CD14-positive monocyte (primary cell): ENCODE results near the gene EBF3. TPM values are rescaled to one million over a fixed set of nuclear protein-coding genes. Genes with fewer than 3 reads are reported as not detected.

ENCODE experiments used
- DNase-seq, 3 donors: peaks; one replicate each; pipeline ENCODE4 v3.0.0-alpha.2; 2011 to 2022
- H2AFZ ChIP-seq: 2 replicates; pipeline ENCODE4 v1.6.0; 2012; ENCODE audit warnings: mild to moderate bottlenecking, low read depth, low read length, inconsistent platforms; ENCODE audit not compliant: insufficient read depth, poor library complexity, severe bottlenecking
- H3K27ac ChIP-seq, 2 donors: 1 replicate in 1 of 2; 2 replicates in 1 of 2; pipeline ENCODE4 v1.5.1; 2012 to 2013; ENCODE audit warnings: low read length in 2 of 2, control low read depth in 1 of 2, inconsistent platforms in 1 of 2, low read depth in 1 of 2, mild to moderate bottlenecking in 1 of 2
- H3K27me3 ChIP-seq, 2 donors: one replicate each; pipeline versions ENCODE4 v1.6.0 to v1.6.1; 2011 to 2013; ENCODE audit warnings: low read length in 2 of 2; ENCODE audit not compliant: control insufficient read depth in 2 of 2, insufficient read depth in 2 of 2
- H3K36me3 ChIP-seq, 2 donors: replicated peaks in 1 of 2; 1 replicate in 1 of 2; 2 replicates in 1 of 2; pipeline versions ENCODE4 v1.5.1 to v1.6.1; 2012 to 2013; ENCODE audit warnings: low read length in 2 of 2, control low read depth in 1 of 2, inconsistent platforms in 1 of 2, mild to moderate bottlenecking in 1 of 2; ENCODE audit not compliant: insufficient read depth in 2 of 2, control insufficient read depth in 1 of 2
- H3K4me1 ChIP-seq, 2 donors: 1 replicate in 1 of 2; 2 replicates in 1 of 2; pipeline versions ENCODE4 v1.5.1 to v1.6.1; 2012 to 2013; ENCODE audit warnings: low read length in 2 of 2, control low read depth in 1 of 2, inconsistent platforms in 1 of 2, mild to moderate bottlenecking in 1 of 2, moderate library complexity in 1 of 2; ENCODE audit not compliant: insufficient read depth in 2 of 2, control insufficient read depth in 1 of 2
- H3K4me2 ChIP-seq: replicated peaks from 2 replicates; pipeline ENCODE3; 2012; ENCODE audit warnings: low read length, moderate library complexity, mild to moderate bottlenecking; ENCODE audit not compliant: poor library complexity, severe bottlenecking; ENCODE audit errors: extremely low read depth
- H3K4me3 ChIP-seq, 3 experiments: fragments of 200-600 bp in 1 of 3; sonication (generic) in 1 of 3; replicated peaks in 1 of 3; 1 replicate in 2 of 3; 2 replicates in 1 of 3; pipeline ENCODE4 v1.5.1; 2011 to 2013; ENCODE audit warnings: low read length in 3 of 3, mild to moderate bottlenecking in 3 of 3, control low read depth in 2 of 3, low read depth in 2 of 3, inconsistent platforms in 1 of 3, moderate library complexity in 1 of 3
- H3K79me2 ChIP-seq: 2 replicates; pipeline ENCODE4 v1.6.0; 2012; ENCODE audit warnings: mild to moderate bottlenecking, control low read depth, inconsistent platforms, low read length, moderate library complexity; ENCODE audit not compliant: insufficient read depth
- H3K9ac ChIP-seq: 2 replicates; pipeline ENCODE4 v1.6.0; 2017; ENCODE audit warnings: low read length, mild to moderate bottlenecking; ENCODE audit not compliant: insufficient read depth, poor library complexity, severe bottlenecking
- H3K9me3 ChIP-seq, 2 donors: replicated peaks in 1 of 2; 1 replicate in 1 of 2; 2 replicates in 1 of 2; pipeline versions ENCODE4 v1.5.1 to v1.6.1; 2012 to 2013; ENCODE audit warnings: low read length in 2 of 2, control low read depth in 1 of 2; ENCODE audit not compliant: control insufficient read depth in 1 of 2, insufficient read depth in 1 of 2
- H4K20me1 ChIP-seq: 2 replicates; pipeline ENCODE4 v1.6.0; 2012; ENCODE audit warnings: mild to moderate bottlenecking, low read length, control low read depth, moderate library complexity; ENCODE audit not compliant: insufficient read depth
- H3K27ac Mint-ChIP-seq, 7 donors: one replicate each; pipeline ENCODE4 v1.8.0; 2020; ENCODE audit warnings: mild to moderate bottlenecking in 7 of 7, mixed read lengths in 7 of 7, moderate library complexity in 6 of 7, inconsistent platforms in 2 of 7
- H3K27me3 Mint-ChIP-seq, 3 donors: one replicate each; pipeline ENCODE4 v1.8.0; 2021 to 2022; ENCODE audit warnings: low read depth in 3 of 3, mild to moderate bottlenecking in 3 of 3, mixed read lengths in 3 of 3, moderate library complexity in 3 of 3, inconsistent platforms in 1 of 3
- H3K36me3 Mint-ChIP-seq, 2 donors: one replicate each; pipeline ENCODE4 v1.8.0; 2020; ENCODE audit warnings: mixed read lengths in 2 of 2, inconsistent platforms in 1 of 2, mild to moderate bottlenecking in 1 of 2
- H3K4me1 Mint-ChIP-seq: one replicate; pipeline ENCODE4 v1.8.0; 2020; ENCODE audit warnings: mild to moderate bottlenecking, mixed read lengths
- H3K4me3 Mint-ChIP-seq, 2 donors: one replicate each; pipeline ENCODE4 v1.8.0; 2020; ENCODE audit warnings: mild to moderate bottlenecking in 2 of 2, mixed read lengths in 2 of 2, moderate library complexity in 1 of 2
- H3K9me3 Mint-ChIP-seq, 7 donors: one replicate each; pipeline ENCODE4 v1.8.0; 2020 to 2022; ENCODE audit warnings: mixed read lengths in 7 of 7, mild to moderate bottlenecking in 6 of 7, moderate library complexity in 6 of 7, inconsistent platforms in 2 of 7
- CTCF ChIP-seq: fragments of 200-600 bp; IDR thresholded peaks from one replicate; pipeline ENCODE4 v1.8.0; 2022; ENCODE audit warnings: antibody characterized with exemption, mild to moderate bottlenecking
- WGBS: methylation state at CpG from one replicate; pipeline ENCODE4 v1.1.5; 2013; ENCODE audit warnings: missing lambda C conversion rate; ENCODE audit not compliant: insufficient coverage; 5-methylcytosine and 5-hydroxymethylcytosine counted together
- intact Hi-C, 2 donors: fragments of 100-400 bp; cut with micrococcal nuclease; formaldehyde crosslinking; loops; one replicate each; pipeline versions ENCODE4 v1.15.0 to v1.15.1; 2023
- polyA plus RNA-seq, 3 donors: library from polyadenylated mRNA; depleted of rRNA in 1 of 3; unstranded in 2 of 3; stranded (reverse) in 1 of 3; fragments of 300-500 nt in 2 of 3; fragments of >200 nt in 1 of 3; fragmentation: Illumina TruSeq in 2 of 3; gene quantifications; 1 replicate in 2 of 3; 2 replicates in 1 of 3; pipeline ENCODE4 v1.2.3, GENCODE V29; 2012 to 2021

Gene EBF3
- polyA plus RNA-seq, 3 donors: not detected

- no CpG with 5 or more reads among the region's 12 CpGs for whole genome bisulfite sequencing
- no peaks in the 10 kb centered on the region for H3K4me1 ChIP-seq
- H3K27ac ChIP-seq: no peak overlapping the region
- no peak for TF ChIP-seq CTCF
- peaks cover 1 to 8% (median 8%) of the 10 kb centered on the region in 3 donors for H3K27me3 Mint-ChIP-seq
- H3K4me3 Mint-ChIP-seq: no peak overlapping the region
- no peak overlapping the region for H3K4me2 ChIP-seq
- H3K36me3 Mint-ChIP-seq: no peaks in the 10 kb centered on the region
- no peak for DNase-seq
- intact Hi-C loops: no loop called here
- H3K79me2 ChIP-seq: no peaks in the 10 kb centered on the region
- H3K36me3 ChIP-seq: no peaks in the 10 kb centered on the region
- no peak overlapping the region for H2AFZ ChIP-seq
- no peak overlapping the region for H3K27ac Mint-ChIP-seq
- H3K4me3 ChIP-seq: no peak overlapping the region
- H3K27me3 ChIP-seq: no peaks in the 10 kb centered on the region
- H4K20me1 ChIP-seq: no peaks in the 10 kb centered on the region
- H3K9me3 ChIP-seq: no peaks in the 10 kb centered on the region
- H3K4me1 Mint-ChIP-seq: no peaks in the 10 kb centered on the region
- no peaks in the 10 kb centered on the region for H3K9me3 Mint-ChIP-seq
- H3K9ac ChIP-seq: no peak overlapping the region
Observed at GRCh38 chr10:129942936-129943715, 20.9 kb downstream of the EBF3 start.

DNA sequence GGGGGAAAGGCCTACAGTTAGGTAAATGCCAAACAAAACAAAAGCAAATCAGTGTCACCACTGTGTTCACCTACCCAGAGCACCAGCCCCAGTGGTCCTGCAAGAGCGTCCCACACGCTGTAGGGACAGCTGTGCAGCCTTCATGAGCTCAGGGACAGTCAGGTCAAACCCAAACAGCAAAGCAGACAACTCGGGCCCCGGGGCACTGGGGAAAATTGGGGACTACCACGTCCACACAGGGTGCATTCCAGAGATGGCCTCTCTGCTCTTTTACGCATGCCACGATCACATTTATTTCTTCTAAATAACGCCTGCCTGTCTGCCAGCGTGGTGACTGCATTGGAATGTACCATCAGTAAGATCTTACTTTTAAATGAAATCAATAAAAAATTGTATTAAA is 21.7 kb downstream of the EBF3 start:
- Mint-ChIP-seq H3K27me3 (peaks cover 1 to 8% (median 6%) of the 10 kb centered on the region in 3 donors), H3K4me1 (no peaks in the 10 kb centered on the region), H3K4me3 (no peak overlapping the region), H3K36me3 (no peaks in the 10 kb centered on the region), H3K9me3 (no peaks in the 10 kb centered on the region), H3K27ac (no peak overlapping the region)
- DNase-seq: no peak
- Histone ChIP-seq H4K20me1 (no peaks in the 10 kb centered on the region), H2AFZ (no peak overlapping the region), H3K4me3 (no peak overlapping the region), H3K4me2 (no peak overlapping the region), H3K79me2 (no peaks in the 10 kb centered on the region), H3K36me3 (no peaks in the 10 kb centered on the region), H3K9ac (no peak overlapping the region), H3K9me3 (no peaks in the 10 kb centered on the region), H3K4me1 (no peaks in the 10 kb centered on the region), H3K27me3 (no peaks in the 10 kb centered on the region), H3K27ac (no peak overlapping the region)
- WGBS: 92% methylated on average over 6 of the region's 9 CpGs
- no peak for TF ChIP-seq CTCF
- intact Hi-C loops: no loop called here
